SU-DHL-6 (cell line): ENCODE data around the gene ELMO1.

Experiments
- EZH2phosphoT487 ChIP-seq: fragments of 200-600 bp; sonication (generic), shearing (Covaris generic); conservative IDR thresholded peaks from 2 replicates; pipeline ENCODE4 v1.6.1; 2018; ENCODE audit warnings: mild to moderate bottlenecking, antibody characterized with exemption, low read length, moderate library complexity, mixed read lengths
- TF ChIP-seq, protein P1 (sequence below): fragments of 200-600 bp; sonication (generic); IDR thresholded peaks from one replicate; pipeline ENCODE4 v1.5.1; 2017; ENCODE audit warnings: antibody characterized with exemption, mild to moderate bottlenecking, low read length, moderate library complexity; ENCODE audit not compliant: insufficient read depth, poor library complexity, severe bottlenecking

DNA sequence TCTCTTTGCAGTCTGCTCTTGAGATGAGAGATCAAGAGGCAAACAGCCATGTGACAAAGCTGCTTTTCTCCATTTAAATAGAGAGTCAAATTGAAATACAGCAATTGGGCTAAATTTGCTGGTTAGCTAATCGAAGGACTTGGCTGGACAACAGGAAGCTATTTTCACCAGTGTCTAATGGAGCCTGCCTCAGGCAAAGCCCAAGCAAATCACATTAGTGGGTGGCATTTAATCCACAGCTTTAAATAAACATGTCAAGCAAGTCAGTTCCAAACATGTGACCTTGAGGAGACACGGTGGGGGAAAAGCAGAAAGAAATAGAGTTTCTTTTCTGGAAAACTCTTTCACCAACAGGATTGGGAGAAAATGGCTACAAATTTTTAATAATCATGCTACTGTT lies 543.9 kb downstream of the ELMO1 start:
- TF ChIP-seq, protein P1, sequence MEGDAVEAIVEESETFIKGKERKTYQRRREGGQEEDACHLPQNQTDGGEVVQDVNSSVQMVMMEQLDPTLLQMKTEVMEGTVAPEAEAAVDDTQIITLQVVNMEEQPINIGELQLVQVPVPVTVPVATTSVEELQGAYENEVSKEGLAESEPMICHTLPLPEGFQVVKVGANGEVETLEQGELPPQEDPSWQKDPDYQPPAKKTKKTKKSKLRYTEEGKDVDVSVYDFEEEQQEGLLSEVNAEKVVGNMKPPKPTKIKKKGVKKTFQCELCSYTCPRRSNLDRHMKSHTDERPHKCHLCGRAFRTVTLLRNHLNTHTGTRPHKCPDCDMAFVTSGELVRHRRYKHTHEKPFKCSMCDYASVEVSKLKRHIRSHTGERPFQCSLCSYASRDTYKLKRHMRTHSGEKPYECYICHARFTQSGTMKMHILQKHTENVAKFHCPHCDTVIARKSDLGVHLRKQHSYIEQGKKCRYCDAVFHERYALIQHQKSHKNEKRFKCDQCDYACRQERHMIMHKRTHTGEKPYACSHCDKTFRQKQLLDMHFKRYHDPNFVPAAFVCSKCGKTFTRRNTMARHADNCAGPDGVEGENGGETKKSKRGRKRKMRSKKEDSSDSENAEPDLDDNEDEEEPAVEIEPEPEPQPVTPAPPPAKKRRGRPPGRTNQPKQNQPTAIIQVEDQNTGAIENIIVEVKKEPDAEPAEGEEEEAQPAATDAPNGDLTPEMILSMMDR: no peak
- no peak for TF ChIP-seq EZH2phosphoT487
